Measurements from ENCODE around the gene GPR61.
A peak's percentile ranks its signal among the peaks of the same experiment; 100 is the strongest.

Gene GPR61

GRCh38 chr1:109537450-109538178 is 2.1 kb upstream of the GPR61 start:
- DNase-seq, result no peak

- no peak for DNase-seq
Measured at GRCh38 chr1:109538827-109539555, 681 bp upstream of the GPR61 start.

GRCh38 chr1:109541102-109541501 is 1.4 kb downstream of the GPR61 start:
- DNase-seq, result no peak

- no peak for DNase-seq
Measured at GRCh38 chr1:109542657-109543056, 3.0 kb downstream of the GPR61 start.

GRCh38 chr1:109543283-109543987 is 3.8 kb downstream of the GPR61 start:
- DNase-seq, result no peak

GRCh38 chr1:109543988-109544735 is 4.5 kb downstream of the GPR61 start:
- no peak for DNase-seq

- peak; percentile 86 for DNase-seq
Measured at GRCh38 chr1:109546311-109547109, 6.8 kb downstream of the GPR61 start.

- no peak for DNase-seq
Measured at GRCh38 chr1:109547463-109548320, 8.0 kb downstream of the GPR61 start.

- DNase-seq, result peak; percentile 94
Measured at GRCh38 chr1:109548321-109549267, 8.9 kb downstream of the GPR61 start, which contains the start of gene GNAI3. Gene GNAI3 (plus strand): TSS chr1:109548615. CDS start chr1:109548721, 106 bp downstream.

GRCh38 chr1:109556563-109556962 is 16.9 kb downstream of the GPR61 start:
- DNase-seq, result no peak

GRCh38 chr1:109557520-109557919 is 17.8 kb downstream of the GPR61 start:
- DNase-seq, result no peak

- no peak for DNase-seq
Measured at GRCh38 chr1:109559995-109560394, 20.3 kb downstream of the GPR61 start.

- no peak for DNase-seq
Measured at GRCh38 chr1:109564194-109564878, 24.7 kb downstream of the GPR61 start.

GRCh38 chr1:109565241-109565640 is 25.6 kb downstream of the GPR61 start:
- no peak for DNase-seq

- DNase-seq, result no peak
Measured at GRCh38 chr1:109566982-109567381, 27.3 kb downstream of the GPR61 start.

- no peak for DNase-seq
Measured at GRCh38 chr1:109567877-109568672, 28.4 kb downstream of the GPR61 start.

- DNase-seq, result no peak
Measured at GRCh38 chr1:109569323-109569722, 29.7 kb downstream of the GPR61 start.

GRCh38 chr1:109570414-109570813 is 30.7 kb downstream of the GPR61 start:
- no peak for DNase-seq

Measured in NCI-H2227 treated with DMSO at 0.1 percent for 48 hours (cell line).